Common myeloid progenitor, CD34-positive (primary cell): ENCODE data around the gene HGFAC.
A peak's percentile ranks its signal among the peaks of the same experiment; 100 is the strongest.

Source experiments
- CTCF ChIA-PET: fragments of 350-600 bp; sonication (Branson Sonifier 250); formaldehyde crosslinking; loops from one replicate; lab custom pipeline; 2021; ENCODE audit warnings: antibody characterized with exemption; lab: Charles Lee
- POLR2A ChIA-PET: fragments of 350-600 bp; sonication (Branson Sonifier 250); formaldehyde crosslinking; loops from one replicate; lab custom pipeline; 2021; ENCODE audit warnings: antibody characterized with exemption; lab: Charles Lee
- DNase-seq, 3 donors: peaks; one replicate each; pipeline versions ENCODE4 v3.0.0 to v3.0.0-alpha.2; 2013
- H3K27ac ChIP-seq, 2 experiments: 1 replicate in 1 of 2; 2 replicates in 1 of 2; pipeline ENCODE4 v1.7.0; 2013; ENCODE audit warnings: inconsistent platforms in 2 of 2, low read length in 2 of 2, mild to moderate bottlenecking in 2 of 2, low read depth in 1 of 2, moderate library complexity in 1 of 2; ENCODE audit not compliant: severe bottlenecking in 2 of 2, insufficient read depth in 1 of 2, poor library complexity in 1 of 2
- H3K27me3 ChIP-seq, 5 experiments: replicated peaks in 2 of 5; 1 replicate in 3 of 5; 2 replicates in 2 of 5; pipeline versions ENCODE4 v1.6.1 to v1.7.0; 2013; ENCODE audit warnings: low read length in 4 of 5, mild to moderate bottlenecking in 2 of 5, moderate library complexity in 2 of 5, inconsistent platforms in 1 of 5; ENCODE audit not compliant: insufficient read depth in 5 of 5, control insufficient read depth in 4 of 5
- H3K36me3 ChIP-seq, 4 experiments: 1 replicate in 2 of 4; 2 replicates in 2 of 4; pipeline versions ENCODE4 v1.6.1 to v1.7.0; 2013; ENCODE audit warnings: low read length in 3 of 4, control low read depth in 1 of 4, mild to moderate bottlenecking in 1 of 4; ENCODE audit not compliant: control insufficient read depth in 4 of 4, insufficient read depth in 4 of 4
- H3K4me1 ChIP-seq, 4 experiments: 1 replicate in 3 of 4; 2 replicates in 1 of 4; pipeline versions ENCODE4 v1.6.1 to v1.7.1; 2013; ENCODE audit warnings: low read length in 3 of 4, mild to moderate bottlenecking in 3 of 4, control low read depth in 1 of 4, inconsistent platforms in 1 of 4, moderate library complexity in 1 of 4; ENCODE audit not compliant: control insufficient read depth in 4 of 4, insufficient read depth in 4 of 4; ENCODE audit errors: control extremely low read depth in 1 of 4
- H3K4me3 ChIP-seq, 7 experiments: 1 replicate in 4 of 7; 2 replicates in 3 of 7; pipeline versions ENCODE4 v1.5.1 to v1.7.0; 2013; ENCODE audit warnings: mild to moderate bottlenecking in 7 of 7, low read length in 6 of 7, moderate library complexity in 6 of 7, inconsistent platforms in 2 of 7, low read depth in 2 of 7, control low read depth in 1 of 7; ENCODE audit not compliant: insufficient read depth in 4 of 7, control insufficient read depth in 1 of 7; ENCODE audit errors: extremely low read depth in 1 of 7
- H3K9me3 ChIP-seq, 5 experiments: 1 replicate in 4 of 5; 2 replicates in 1 of 5; pipeline versions ENCODE4 v1.6.1 to v1.7.1; 2013; ENCODE audit warnings: low read length in 4 of 5, mild to moderate bottlenecking in 2 of 5, inconsistent platforms in 1 of 5, low read depth in 1 of 5, moderate library complexity in 1 of 5; ENCODE audit not compliant: control insufficient read depth in 4 of 5, insufficient read depth in 2 of 5; ENCODE audit errors: control extremely low read depth in 1 of 5
- WGBS: methylation state at CpG from one replicate; pipeline ENCODE4 v1.1.5; 2013; ENCODE audit not compliant: insufficient coverage; 5-methylcytosine and 5-hydroxymethylcytosine counted together

The HGFAC gene

GRCh38 chr4:3440979-3441500 is 728 bp upstream of the HGFAC start:
- H3K36me3 ChIP-seq: no peaks in the 10 kb centered on the region
- WGBS: 90% methylated on average over 15 of the region's 15 CpGs
- H3K27me3 ChIP-seq: no peaks in the 10 kb centered on the region
- DNase-seq: peak in 1 of 3 donors; percentile 20
- H3K9me3 ChIP-seq: no peaks in the 10 kb centered on the region
- no peak overlapping the region for H3K27ac ChIP-seq
- H3K4me3 ChIP-seq: no peak overlapping the region
- ChIA-PET CTCF (interaction anchor here (1.0 to 12.5 kb wide), 4 partner anchors 95 to 245 kb away, joined by 3 to 117 read pairs (median 3); no protein-coding TSS in a partner anchor), POLR2A (interaction anchor here (0.9 kb wide), 1 partner anchor 17 kb away, joined by 3 read pairs; no protein-coding TSS in a partner anchor)
- peaks cover 0 to 8% (median 2%) of the 10 kb centered on the region in 4 experiments for H3K4me1 ChIP-seq

- no peak overlapping the region for H3K27ac ChIP-seq
- POLR2A ChIA-PET: no interaction called here
- H3K4me1 ChIP-seq: peaks cover 0 to 8% (median 2%) of the 10 kb centered on the region in 4 experiments
- H3K4me3 ChIP-seq: no peak overlapping the region
- H3K27me3 ChIP-seq: no peaks in the 10 kb centered on the region
- no peaks in the 10 kb centered on the region for H3K9me3 ChIP-seq
- no peaks in the 10 kb centered on the region for H3K36me3 ChIP-seq
- no peak for DNase-seq
- CTCF ChIA-PET: interaction anchor here (1.0 to 12.5 kb wide), 11 partner anchors 11 to 251 kb away, joined by 3 to 117 read pairs (median 5); no protein-coding TSS in a partner anchor
- WGBS: 97% methylated on average over 11 of the region's 14 CpGs
Measured at GRCh38 chr4:3442460-3442958, 741 bp downstream of the HGFAC start.

- Histone ChIP-seq H3K9me3 (no peaks in the 10 kb centered on the region), H3K4me1 (peaks cover 0 to 8% (median 2%) of the 10 kb centered on the region in 4 experiments), H3K27ac (no peak overlapping the region), H3K27me3 (no peaks in the 10 kb centered on the region), H3K36me3 (no peaks in the 10 kb centered on the region), H3K4me3 (no peak overlapping the region)
- WGBS: 29% methylated on average over 24 of the region's 36 CpGs
- CTCF ChIA-PET: interaction anchor here (0.7 to 12.5 kb wide), 20 partner anchors 11 to 251 kb away, joined by 3 to 117 read pairs (median 4); no protein-coding TSS in a partner anchor
- POLR2A ChIA-PET: no interaction called here
- peak; percentile 36 to 64 (median 64) for DNase-seq
Measured at GRCh38 chr4:3442959-3443749, 1.4 kb downstream of the HGFAC start.

GRCh38 chr4:3443750-3444309 is 2.1 kb downstream of the HGFAC start:
- Histone ChIP-seq H3K27me3 (no peaks in the 10 kb centered on the region), H3K4me1 (peaks cover 0 to 8% (median 2%) of the 10 kb centered on the region in 4 experiments), H3K36me3 (no peaks in the 10 kb centered on the region), H3K4me3 (no peak overlapping the region), H3K9me3 (no peaks in the 10 kb centered on the region), H3K27ac (no peak overlapping the region)
- 71% methylated on average over 17 of the region's 17 CpGs for WGBS
- CTCF ChIA-PET: interaction anchor here (0.9 to 12.5 kb wide), 18 partner anchors 10 to 252 kb away, joined by 3 to 117 read pairs (median 5); no protein-coding TSS in a partner anchor
- POLR2A ChIA-PET: no interaction called here
- no peak for DNase-seq

- no peak overlapping the region for H3K27ac ChIP-seq
- ChIA-PET CTCF (interaction anchor here (0.6 to 12.5 kb wide), 12 partner anchors 9 to 250 kb away, joined by 3 to 117 read pairs (median 4); no protein-coding TSS in a partner anchor), POLR2A (no interaction called here)
- no peaks in the 10 kb centered on the region for H3K9me3 ChIP-seq
- 96% methylated on average over 49 of the region's 56 CpGs for WGBS
- no peaks in the 10 kb centered on the region for H3K36me3 ChIP-seq
- no peak for DNase-seq
- H3K4me3 ChIP-seq: no peak overlapping the region
- peaks cover 0 to 8% (median 2%) of the 10 kb centered on the region in 4 experiments for H3K4me1 ChIP-seq
- H3K27me3 ChIP-seq: no peaks in the 10 kb centered on the region
Measured at GRCh38 chr4:3444351-3445110, 2.8 kb downstream of the HGFAC start.

GRCh38 chr4:3445111-3445820 is 3.5 kb downstream of the HGFAC start:
- Histone ChIP-seq H3K4me3 (no peak overlapping the region), H3K4me1 (peaks cover 0 to 10% (median 4%) of the 10 kb centered on the region in 4 experiments), H3K36me3 (no peaks in the 10 kb centered on the region), H3K27me3 (no peaks in the 10 kb centered on the region), H3K27ac (no peak overlapping the region), H3K9me3 (no peaks in the 10 kb centered on the region)
- WGBS: 95% methylated on average over 29 of the region's 34 CpGs
- ChIA-PET POLR2A (no interaction called here), CTCF (interaction anchor here (0.6 to 12.5 kb wide), 5 partner anchors 16 to 251 kb away, joined by 3 to 117 read pairs (median 14); no protein-coding TSS in a partner anchor)
- no peak for DNase-seq
